GM18909 (cell line): ENCODE measurements around the gene SMDT1.
"Not testable (repeated sequence)": the region's sequence is repeated elsewhere in the genome, so short reads cannot be mapped to it uniquely, and the experiment has no call there.

Experiments
- ATAC-seq: cut with Tn5 transposase; IDR thresholded peaks from one replicate; pipeline ENCODE4 v1.9.1; 2021; ENCODE audit warnings: mild to moderate bottlenecking; ENCODE audit not compliant: unreplicated experiment, poor library complexity

The SMDT1 gene

DNA sequence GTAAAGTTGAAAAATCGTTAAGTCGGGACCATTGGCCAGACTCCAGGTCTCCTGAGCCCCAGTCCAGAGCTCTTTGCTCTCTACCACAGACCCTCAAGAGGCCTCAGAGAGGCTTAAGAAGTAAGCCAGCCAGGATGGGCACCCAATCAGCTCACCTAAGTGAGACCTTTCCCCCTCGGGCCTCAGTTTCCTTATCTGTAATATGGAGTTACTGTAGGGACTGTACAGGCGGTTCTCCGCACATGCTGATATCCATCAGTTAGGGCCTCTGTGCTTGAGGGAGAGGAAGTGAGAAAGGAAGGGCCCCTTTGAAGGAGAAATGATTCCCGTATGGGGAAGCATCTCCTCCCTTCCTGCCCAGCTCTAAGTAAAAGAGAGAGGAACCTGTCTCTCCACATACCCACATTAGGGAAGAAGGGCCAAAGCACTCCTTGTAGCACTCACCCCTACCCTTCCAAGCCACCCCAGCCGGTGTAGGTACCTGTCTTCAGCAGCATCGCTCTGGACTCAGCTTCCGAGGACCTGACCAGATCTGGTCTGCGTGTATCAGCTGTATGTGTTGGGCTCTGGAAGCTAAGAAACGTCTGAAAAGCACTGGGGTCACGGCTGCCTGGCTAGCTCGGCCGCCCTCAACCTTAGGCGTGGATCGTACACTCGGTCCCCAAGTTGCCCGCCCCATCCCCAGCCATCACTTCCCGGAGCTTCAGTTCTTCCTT, 9.5 kb upstream of the SMDT1 start:
- ATAC-seq, result peak; percentile 11

DNA sequence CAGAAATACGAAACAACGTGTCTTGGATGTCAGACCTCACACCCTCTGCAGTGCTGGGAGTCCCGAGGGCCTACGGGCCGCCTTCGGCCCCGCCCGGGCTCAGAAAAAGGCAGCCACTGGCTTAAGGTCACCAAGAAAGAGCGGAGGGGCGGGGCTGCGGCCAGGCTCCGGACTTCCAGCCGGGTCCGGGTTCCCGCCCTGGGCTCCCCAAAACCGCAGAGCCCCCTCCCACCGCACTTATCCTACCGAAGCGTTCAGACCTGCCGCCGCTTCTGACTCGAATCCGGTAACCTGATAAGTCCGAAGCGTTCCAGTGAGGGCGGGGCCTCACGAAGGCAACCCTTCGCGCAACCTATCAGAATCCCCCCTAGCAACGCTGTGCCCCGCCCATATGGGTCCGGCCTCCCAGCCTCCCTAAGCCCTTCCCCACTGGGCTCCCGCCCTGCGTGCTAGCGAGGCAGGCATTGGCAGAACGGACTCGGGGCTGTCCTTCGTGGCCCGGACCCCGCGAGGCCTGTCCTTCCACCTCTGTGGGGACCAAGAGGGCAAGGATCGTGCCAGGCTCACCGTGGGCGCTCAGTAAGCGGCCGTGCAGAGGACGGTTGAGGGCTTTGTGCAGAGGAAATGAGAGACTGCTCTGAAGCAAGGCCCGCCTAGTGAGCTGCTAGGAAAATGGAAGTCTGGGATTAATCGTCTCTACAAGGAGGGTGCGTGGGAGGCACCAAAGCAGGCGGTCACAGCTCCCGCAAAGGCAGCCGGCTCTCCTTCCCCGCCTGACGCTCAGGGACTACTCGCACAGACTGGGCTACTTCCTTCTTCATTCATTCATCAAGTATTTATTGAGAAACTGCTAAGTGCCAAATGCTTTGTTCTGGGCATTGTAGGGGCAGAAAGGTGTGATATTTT, 8.7 kb upstream of the SMDT1 start, which contains the start of gene NAGA:
NAGA (minus strand) TSS at position 296 of the 906 bp plus-strand sequence. CDS start 515 bp downstream, outside the sequence.
- ATAC-seq, result peak; percentile 87

DNA sequence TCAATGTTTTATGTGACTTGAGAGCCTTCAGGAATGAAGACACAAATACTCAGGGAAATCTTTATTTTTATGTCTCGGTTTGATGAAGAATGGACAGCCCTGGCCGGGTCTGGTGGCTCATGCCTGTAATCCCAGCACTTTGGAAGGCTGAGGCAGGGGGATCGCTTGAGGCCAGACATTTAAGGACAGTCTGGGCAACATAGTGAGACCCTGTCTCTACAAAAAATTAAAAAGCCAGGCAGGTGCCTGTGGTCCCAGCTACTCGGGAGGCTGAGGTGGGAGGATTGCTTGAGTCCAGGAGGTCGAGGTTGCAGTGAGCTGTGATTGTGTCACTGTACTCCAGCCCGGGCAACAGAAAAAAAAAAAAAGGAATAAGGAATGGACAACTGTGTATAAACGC, 8.0 kb upstream of the SMDT1 start:
- not testable (repeated sequence) for ATAC-seq

DNA sequence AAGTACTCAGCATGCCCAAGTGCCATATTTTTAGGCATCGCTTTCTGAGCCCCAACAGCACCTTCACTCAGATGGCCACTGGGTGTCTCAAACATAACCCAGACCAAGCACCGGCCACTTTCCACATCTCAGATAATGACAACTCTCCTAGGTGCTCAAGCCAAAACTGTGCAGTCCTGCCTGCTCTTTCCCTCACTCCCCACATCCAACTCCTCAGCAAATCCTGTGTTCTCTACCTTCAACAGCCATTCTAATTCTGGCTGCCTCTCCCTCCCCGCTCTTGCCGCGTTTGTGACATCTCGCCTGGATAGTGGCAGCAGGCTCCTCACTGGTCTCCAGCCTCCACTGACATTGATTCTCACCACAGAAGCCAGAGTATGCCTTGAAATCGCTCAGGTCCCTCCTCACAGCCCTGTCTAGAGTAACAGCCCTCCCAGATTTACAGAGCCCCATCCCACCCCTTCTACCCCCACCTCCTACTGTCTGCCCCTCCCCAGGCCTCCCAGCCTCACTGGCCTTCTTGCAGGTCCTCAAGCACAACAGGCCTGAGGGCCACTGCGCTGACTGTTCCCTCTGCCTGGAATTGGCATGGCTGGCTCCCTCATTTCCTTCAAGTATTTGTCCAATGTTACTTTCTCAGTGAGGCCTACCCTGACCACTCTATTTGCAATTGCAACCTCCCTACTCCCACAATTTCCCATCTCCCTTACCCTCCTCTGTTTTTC, 6.7 kb upstream of the SMDT1 start:
- ATAC-seq, result no peak

DNA sequence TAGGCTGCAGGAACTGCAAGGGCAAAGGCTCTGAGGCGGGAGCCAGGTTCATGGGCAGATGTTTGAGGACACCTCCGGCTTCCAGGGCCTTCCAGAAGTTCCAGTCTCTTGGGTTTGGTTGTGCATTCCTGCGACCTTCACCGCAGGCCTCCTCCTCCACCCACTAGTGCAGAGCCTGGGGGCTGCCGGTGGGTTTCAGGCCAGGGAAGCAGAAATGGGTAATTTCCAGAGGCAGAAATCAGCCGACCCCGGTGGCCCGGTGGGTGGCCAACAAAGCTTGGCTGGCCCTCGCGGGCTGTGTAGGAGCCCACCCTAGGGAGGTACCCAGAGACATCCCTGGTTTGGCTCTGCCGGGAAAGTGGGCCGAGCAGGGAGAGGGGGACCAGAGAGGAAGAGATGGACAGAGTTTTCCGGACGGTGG, 5.9 kb upstream of the SMDT1 start:
- no peak for ATAC-seq

DNA sequence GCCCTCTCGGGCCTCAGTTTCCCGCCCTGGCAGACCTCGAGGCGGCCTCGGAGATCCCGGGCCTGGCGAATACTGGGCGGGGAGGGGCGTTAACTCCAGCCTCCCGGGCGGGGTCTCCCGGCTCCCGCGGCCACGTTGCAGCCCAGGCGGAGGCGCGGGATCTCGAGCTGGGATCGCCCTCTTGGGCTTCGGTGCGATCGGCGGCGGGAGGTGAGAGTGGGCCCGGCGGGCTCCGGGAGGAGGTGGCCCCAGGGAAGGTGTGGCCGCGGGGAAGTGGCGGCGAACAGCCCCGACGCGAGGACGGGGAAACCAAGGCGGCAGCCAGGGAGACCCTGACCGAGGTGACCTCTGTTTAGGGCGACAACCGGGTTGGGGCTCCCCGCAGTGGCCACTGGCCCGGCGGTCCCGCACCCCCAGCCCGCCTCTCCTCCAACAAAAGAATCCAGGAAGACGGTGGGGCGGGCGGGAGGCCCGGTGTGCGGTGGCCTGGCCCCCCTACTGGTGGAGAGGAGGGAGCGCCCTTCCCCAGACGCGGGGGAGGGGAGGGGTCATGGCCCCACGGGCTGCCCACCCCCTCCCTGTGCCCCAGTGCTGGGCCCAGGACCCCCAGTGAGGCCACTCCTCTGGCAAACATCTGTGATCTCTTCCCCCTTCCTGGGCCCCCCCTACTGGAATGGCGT, 5.2 kb upstream of the SMDT1 start, which contains the start of gene PHETA2:
PHETA2 (plus strand) TSS at position 117 of the 680 bp plus-strand sequence. CDS start 3,046 bp downstream, outside the sequence.
- ATAC-seq, result no peak

DNA sequence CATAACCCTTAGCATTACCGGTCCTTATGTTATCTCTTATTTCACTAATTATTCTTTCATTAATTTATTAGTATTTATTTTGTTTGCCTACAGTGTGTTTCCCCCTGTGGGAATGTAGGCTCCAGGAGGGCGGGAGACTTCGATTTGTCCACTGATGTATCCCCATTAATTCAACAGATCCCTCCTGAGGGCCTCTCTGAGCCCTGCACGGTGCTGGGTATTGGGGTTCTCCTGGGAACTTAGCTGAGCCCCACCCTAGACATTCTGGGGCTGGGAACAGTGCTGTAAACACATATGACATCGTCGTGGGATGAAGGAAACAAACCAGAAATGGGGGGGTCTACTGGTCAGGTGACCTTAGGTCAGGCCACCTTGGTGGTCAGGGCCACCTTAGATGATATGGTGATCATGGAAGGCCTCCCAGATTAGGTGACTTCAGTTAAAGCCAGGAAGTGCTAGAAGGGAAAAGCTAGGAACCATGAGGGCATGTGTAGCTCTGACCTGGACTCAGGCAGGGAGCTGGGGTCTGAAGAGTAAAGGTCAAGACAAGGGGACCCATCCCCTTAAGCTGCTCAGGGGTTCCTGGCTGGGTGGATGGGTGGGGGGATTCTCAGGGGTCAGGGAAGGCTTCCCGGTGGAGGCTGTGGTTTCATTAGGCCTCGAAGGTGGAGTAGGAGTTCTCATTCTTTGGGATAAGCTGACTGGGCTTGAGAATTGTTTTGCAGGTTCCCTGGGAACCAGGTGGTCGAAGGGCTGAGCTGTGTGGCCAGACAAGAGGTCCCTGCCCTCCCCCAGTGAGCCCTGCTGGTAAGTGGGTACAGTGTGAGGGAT, 4.4 kb upstream of the SMDT1 start:
- ATAC-seq, result no peak

DNA sequence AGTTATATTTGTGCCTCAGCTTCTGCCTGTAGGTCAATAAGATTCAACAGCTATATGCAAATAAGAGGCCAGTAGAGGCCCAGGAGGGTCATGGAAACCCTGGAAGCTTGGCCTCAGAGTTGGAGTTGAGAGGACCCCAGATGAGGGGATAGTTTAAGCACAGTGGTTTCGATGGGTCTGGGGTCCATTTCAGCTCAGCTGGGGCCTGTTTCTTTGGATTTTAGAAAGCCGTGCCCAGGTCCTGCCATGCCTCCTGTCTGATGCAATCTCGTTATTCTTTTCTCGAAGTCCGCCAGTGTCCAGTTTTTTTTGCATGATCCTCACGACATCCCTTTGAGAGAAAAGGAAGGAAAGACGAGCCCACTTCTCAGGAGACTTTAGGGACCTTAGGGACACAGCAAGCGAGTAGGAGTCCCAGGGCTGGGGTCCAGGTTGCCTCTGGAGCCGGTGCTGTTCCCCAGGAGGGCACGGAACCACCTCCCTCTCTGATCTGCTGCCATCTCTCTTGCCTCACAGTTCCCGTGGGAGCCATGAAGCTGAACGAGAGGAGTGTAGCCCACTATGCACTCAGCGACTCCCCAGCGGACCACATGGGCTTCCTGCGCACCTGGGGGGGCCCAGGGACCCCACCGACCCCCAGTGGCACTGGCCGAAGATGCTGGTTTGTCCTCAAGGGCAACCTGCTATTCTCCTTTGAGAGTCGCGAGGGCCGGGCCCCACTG, 2.6 kb upstream of the SMDT1 start:
- no peak for ATAC-seq

DNA sequence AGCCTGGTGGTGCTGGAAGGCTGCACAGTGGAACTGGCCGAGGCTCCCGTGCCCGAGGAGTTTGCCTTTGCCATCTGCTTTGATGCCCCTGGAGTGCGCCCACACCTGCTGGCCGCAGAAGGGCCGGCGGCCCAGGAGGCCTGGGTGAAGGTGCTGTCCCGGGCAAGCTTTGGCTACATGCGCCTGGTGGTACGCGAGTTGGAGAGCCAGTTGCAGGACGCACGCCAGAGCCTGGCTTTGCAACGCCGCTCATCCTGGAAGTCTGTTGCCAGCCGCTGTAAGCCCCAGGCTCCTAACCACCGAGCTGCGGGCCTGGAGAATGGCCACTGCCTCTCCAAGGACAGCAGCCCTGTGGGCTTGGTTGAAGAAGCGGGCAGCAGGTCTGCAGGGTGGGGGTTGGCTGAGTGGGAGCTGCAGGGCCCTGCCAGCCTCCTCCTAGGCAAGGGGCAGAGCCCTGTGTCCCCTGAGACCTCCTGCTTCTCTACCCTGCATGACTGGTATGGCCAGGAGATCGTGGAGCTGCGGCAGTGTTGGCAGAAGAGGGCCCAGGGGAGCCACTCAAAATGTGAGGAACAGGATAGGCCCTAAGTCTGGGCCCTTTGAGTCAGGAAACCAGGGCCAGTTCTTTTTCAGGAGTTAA, 1.9 kb upstream of the SMDT1 start:
- ATAC-seq, result no peak

DNA sequence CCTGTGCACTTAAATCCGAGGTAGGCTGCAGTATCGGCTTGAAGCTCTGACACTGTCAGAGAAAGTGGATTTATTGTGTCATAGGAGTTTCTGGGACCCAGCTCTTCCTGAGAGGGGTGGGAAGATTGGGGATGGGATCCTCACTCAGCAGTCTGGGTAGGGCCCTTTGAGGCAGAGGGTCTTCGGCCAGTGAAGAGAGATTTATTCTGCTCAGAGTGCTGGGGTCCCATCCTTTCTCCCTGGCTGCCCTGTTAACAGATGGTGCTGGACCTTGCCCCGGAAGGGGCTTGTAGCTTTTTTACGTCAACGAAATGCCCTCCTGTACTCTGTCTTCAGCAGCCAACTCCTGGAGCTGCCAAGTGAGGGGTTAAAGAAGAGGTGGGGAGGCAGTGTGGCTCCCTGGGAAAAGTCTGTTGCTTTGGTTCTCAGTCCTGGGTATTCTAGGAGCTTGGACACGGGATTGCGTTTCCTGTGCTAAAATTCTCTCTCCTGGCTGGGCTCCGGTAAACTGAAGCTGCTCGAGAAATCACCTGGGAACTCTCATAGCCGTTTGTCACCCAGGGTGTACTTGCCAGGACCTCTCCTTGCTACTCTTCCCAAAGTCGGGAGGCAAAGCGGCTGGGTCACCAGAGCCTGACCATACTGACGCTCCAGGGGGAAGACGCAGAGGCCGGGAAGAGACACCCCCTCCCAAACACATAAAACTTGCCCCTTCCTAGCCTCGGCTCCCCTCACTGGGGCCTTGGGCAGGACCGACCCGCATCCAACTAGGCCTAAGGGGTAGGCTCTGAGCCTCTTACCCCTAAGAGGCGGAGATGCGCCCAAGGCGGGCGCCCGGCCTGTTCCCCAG, 806 bp upstream of the SMDT1 start:
- no peak for ATAC-seq

DNA sequence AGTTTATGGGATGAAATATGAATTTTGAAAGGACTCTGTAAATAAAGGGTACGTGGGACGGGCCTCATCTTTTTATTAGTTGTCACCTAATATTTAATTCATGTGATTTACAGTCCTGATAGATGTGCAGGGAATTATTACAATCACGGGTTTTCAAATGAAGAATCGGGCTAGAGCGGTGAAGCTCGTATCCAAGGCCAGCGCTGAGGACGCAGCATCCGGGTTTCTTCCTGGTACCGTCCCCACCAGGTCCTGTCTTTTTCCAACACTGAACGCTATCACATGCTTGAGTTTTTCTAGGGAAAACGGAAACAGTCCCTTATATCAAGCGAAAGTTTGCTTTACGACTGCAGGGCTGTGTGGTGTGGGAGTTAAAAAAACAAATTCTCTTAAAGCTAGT, 787 bp downstream of the SMDT1 start:
- ATAC-seq, result no peak

DNA sequence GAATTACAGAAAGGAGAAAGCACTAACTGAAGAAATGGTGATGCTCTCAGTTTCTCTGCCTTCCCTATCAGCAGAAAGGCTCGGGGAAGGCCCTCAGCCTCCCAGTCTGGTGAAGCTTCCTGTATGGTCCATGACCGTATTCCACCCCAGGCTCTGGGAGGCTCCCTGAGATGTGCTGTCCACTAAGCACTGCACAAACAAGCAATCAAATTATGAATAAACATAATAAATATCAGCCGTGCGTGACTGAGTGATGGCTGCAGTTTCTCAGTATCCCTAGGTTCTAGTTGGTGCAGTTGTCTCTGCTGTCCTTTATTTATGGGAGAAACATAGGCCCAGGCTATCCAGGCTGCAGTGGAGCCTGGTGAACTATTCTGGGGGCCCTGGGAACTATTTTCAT, 3.6 kb downstream of the SMDT1 start:
- ATAC-seq, result no peak

DNA sequence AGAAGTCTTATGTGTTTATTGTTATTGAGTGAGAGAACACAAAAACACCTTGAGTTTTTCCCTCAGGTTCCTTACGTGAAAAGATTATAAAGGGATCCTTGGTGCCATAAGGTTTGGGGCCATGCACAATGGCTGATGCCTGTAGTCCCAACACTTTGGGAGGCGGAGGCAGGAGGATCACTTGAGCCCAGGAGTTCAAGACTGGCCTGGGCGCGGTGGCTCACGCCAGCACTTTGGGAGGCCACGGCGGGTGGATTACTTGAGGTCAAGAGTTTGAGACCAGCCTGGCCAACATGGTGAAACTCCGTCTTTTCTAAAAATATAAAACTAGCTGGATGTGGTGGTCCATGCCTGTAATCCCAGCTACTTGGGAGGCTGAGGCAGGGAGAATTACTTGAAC, 5.4 kb downstream of the SMDT1 start:
- ATAC-seq, result no peak

DNA sequence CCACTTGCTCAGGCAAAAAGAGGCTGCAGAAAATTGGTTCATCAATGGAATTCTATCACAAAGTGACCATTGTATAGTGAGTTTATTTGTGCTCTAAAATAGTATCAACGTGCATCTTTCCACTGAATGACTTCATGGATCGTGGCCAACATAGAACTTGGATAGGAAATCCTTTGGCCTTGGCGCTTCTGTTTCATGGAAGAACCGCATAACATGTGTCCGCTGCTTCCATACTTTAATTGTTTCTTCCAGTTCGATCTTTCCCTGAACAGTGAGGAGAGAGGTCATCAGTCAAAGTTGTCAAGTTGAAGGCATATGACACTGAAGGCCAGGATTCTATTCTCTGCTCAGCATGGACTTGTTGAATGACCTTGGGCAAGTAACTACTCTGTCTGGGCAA, 6.6 kb downstream of the SMDT1 start:
- no peak for ATAC-seq

DNA sequence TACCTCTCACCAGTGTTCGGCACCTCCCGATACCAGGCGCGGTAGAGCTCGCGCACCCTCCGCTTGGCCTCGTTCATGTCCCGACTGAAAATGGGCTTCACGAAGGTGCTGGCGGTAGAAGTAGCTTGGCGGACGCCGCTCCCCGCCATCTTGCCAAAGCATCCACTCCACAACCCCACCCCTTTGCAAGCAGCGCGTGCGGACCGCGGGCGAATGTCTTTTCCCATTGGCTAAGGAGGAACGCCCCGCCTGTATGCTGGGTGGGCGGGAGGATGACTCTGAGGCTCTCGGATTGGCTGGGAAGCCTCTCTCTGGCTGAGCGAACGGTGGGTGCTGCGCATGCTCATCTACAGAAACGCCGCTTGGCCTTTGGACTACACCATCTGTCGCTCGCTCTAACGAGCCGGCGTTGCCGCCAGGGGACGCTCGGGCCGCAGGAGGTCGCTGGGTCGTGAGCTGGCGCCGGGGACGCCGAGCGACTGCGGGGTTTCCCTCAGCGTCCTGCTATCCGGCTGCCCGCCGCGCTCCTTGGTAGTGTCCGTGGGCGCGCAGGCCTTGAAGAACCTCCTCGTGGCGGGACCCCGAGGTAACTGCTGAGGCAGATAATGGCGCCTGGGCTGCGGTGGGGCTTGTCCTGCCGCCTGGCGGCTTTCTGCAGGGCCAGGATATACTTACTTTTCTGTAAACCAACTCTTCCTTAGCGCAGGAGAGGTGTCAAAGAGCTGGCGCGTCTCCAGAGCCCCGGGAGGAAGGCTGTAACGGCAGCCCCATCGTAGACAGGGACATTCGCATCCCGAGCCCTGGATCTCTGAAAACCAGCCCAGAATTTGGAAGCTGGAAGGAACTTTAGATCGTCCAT, 11.3 kb downstream of the SMDT1 start, which contains the start of gene NDUFA6:
NDUFA6 (minus strand) TSS at position 177 of the 859 bp plus-strand sequence; CDS start at position 149, 28 bp downstream.
- peak; percentile 95 for ATAC-seq

DNA sequence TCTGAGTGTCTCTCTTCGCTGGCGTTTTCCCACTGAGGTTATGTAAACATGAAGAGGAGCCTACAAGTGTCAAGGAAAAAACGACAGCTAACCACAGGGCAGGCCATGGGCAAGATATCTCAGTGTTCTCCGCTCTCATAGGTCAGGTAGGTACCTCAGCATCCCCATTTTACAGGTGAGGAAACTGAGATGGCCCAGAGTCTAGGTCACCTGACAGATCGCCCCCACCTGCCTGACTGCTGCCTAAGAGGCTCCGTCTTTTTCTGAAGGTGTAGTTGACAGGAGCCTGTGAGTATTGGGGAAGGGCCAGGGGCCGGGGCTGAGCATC, 11.9 kb downstream of the SMDT1 start:
- ATAC-seq, result no peak
